ENCODE measurements around the gene ABI1. TPM values are rescaled to one million over a fixed set of nuclear protein-coding genes. Genes with fewer than 3 reads are reported as not detected.

Gene ABI1
- total RNA-seq, 2 experiments from 2014 or later, result 62.4 to 76.9 TPM

DNA sequence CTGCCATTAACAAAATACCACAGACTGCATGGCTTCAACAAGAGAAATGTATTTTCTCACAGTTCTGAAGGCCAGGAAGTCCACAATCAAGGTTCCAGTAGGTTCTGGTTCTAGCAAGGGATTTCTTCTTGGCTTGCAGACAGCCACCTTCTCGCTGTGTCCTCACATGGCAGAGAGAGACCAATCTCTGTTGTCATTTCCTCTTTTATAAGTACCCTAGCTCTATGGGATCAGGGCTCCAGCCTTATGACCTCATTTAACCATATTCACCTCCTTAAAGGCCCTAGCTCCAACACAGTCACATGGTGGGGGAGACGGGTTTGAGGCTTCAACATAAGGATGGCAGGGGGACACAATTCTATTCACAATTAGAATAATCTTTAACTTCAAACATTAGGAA, 23.6 kb downstream of the ABI1 start:
- DNase-seq (ENCODE audit: low spot score), result no peak
- CTCF ChIA-PET (ENCODE audit: unreplicated experiment), result no interaction called here

DNA sequence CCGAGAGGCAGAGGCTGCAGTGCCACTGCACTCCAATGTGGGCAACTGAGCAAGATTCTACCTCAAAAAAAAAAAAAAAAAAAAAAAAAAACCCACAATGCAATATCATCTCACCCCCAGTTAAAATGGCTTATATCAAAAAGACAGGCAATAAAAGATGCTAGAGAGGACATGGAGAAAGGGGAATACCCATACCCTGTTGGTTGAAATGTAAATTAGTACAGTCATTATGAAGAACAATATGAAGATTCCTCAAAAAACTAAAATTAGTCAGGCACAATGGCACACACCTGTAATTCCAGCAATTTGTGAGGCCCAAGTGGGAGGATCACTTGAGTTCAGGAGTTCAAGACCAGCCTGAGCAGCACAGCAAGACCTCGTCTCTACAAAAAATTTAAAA, 25.7 kb downstream of the ABI1 start:
- peaks cover 100% of the 10 kb centered on the region for H3K79me2 ChIP-seq (ENCODE audit: insufficient read depth, low read depth, low read length)
- no peak for DNase-seq (ENCODE audit: low spot score)
- no peak for TF ChIP-seq EZH2phosphoT487 (IDR thresholded peaks at IDR 0.05; ENCODE audit: borderline replicate concordance, low read depth, low read length)
- TF ChIP-seq, protein P1, sequence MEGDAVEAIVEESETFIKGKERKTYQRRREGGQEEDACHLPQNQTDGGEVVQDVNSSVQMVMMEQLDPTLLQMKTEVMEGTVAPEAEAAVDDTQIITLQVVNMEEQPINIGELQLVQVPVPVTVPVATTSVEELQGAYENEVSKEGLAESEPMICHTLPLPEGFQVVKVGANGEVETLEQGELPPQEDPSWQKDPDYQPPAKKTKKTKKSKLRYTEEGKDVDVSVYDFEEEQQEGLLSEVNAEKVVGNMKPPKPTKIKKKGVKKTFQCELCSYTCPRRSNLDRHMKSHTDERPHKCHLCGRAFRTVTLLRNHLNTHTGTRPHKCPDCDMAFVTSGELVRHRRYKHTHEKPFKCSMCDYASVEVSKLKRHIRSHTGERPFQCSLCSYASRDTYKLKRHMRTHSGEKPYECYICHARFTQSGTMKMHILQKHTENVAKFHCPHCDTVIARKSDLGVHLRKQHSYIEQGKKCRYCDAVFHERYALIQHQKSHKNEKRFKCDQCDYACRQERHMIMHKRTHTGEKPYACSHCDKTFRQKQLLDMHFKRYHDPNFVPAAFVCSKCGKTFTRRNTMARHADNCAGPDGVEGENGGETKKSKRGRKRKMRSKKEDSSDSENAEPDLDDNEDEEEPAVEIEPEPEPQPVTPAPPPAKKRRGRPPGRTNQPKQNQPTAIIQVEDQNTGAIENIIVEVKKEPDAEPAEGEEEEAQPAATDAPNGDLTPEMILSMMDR (conservative IDR thresholded peaks at IDR 0.05; ENCODE audit: low read length), result no peak
- no peak overlapping the region for H2AFZ ChIP-seq (ENCODE audit: low read length)
- peaks cover 28% of the 10 kb centered on the region; the same call in 1 of the 2 replicates for H3K9me3 ChIP-seq (ENCODE audit: low read length)
- H3K9me2 ChIP-seq (ENCODE audit: insufficient read depth, low read length), result no peaks in the 10 kb centered on the region
- peaks cover 4% of the 10 kb centered on the region for H3K4me1 ChIP-seq (ENCODE audit: insufficient read depth, low read length, poor library complexity, severe bottlenecking)
- H3K27ac ChIP-seq (ENCODE audit: low read depth, low read length, poor library complexity, severe bottlenecking), result no peak overlapping the region
- no peak overlapping the region for H3K4me3 ChIP-seq (ENCODE audit: low read depth, low read length, poor library complexity, severe bottlenecking)
- intact Hi-C loops (cut with micrococcal nuclease; ENCODE audit: unreplicated experiment), result no loop called here
- ChIA-PET CTCF (ENCODE audit: unreplicated experiment) (no interaction called here), POLR2A (interaction anchor here (0.6 to 1.5 kb wide), 4 partner anchors 15 to 113 kb away, joined by 3 to 5 read pairs (median 4); no protein-coding TSS in a partner anchor)
- peaks cover 81% of the 10 kb centered on the region for H3K36me3 ChIP-seq (ENCODE audit: insufficient read depth, low read length)
- no peak overlapping the region for H3K4me2 ChIP-seq (ENCODE audit: low read length)
- peaks cover 4% of the 10 kb centered on the region for H4K20me1 ChIP-seq (ENCODE audit: insufficient read depth, low read length)
- no TSS peak for BruUV-seq (replicated peaks)

More for the DNA sequence above, 23.6 kb downstream of the ABI1 start:
- Histone ChIP-seq H3K36me3 (ENCODE audit: insufficient read depth, low read length) (peaks cover 78% of the 10 kb centered on the region), H3K79me2 (ENCODE audit: insufficient read depth, low read depth, low read length) (peaks cover 100% of the 10 kb centered on the region), H3K4me2 (ENCODE audit: low read length) (no peak overlapping the region), H3K4me1 (ENCODE audit: insufficient read depth, low read length, poor library complexity, severe bottlenecking) (peaks cover 16% of the 10 kb centered on the region), H3K4me3 (ENCODE audit: low read depth, low read length, poor library complexity, severe bottlenecking) (no peak overlapping the region), H4K20me1 (ENCODE audit: insufficient read depth, low read length) (no peaks in the 10 kb centered on the region), H3K9me3 (ENCODE audit: low read length) (peaks cover 23% of the 10 kb centered on the region; the same call in 1 of the 2 replicates), H3K9me2 (ENCODE audit: insufficient read depth, low read length) (no peaks in the 10 kb centered on the region), H2AFZ (ENCODE audit: low read length) (no peak overlapping the region), H3K27ac (ENCODE audit: low read depth, low read length, poor library complexity, severe bottlenecking) (no peak overlapping the region)
- intact Hi-C loops (cut with micrococcal nuclease; ENCODE audit: unreplicated experiment), result no loop called here
- TF ChIP-seq, protein P1 (conservative IDR thresholded peaks at IDR 0.05; ENCODE audit: low read length), result no peak
- TF ChIP-seq EZH2phosphoT487 (IDR thresholded peaks at IDR 0.05; ENCODE audit: borderline replicate concordance, low read depth, low read length), result no peak
- no TSS peak for BruUV-seq (replicated peaks)
- POLR2A ChIA-PET, result interaction anchor here (0.6 to 1.9 kb wide), 7 partner anchors 11 to 47 kb away, joined by 3 to 9 read pairs (median 3); no protein-coding TSS in a partner anchor

DNA sequence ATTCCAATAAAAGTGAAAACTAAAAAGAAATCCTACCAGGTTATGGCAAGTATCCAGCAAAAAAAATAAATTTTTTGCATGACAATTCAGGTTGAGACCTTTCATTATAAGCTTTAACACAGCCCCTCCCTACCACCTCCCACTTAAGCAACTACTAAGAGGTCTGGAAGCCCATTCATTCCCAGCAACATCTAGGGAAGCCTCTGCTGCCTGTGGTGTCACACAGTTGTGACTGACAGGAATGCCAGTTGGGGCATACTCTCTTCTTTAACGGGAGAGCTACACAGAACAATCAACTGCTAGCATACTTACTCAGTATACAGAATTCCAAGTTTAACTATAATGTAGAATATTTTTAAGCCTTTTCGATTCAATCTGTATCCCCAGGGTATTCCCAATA, 27.8 kb downstream of the ABI1 start:
- Histone ChIP-seq H3K27ac (ENCODE audit: low read depth, low read length, poor library complexity, severe bottlenecking) (no peak overlapping the region), H4K20me1 (ENCODE audit: insufficient read depth, low read length) (peaks cover 9% of the 10 kb centered on the region), H3K9me3 (ENCODE audit: low read length) (peaks cover 25% of the 10 kb centered on the region; the same call in 1 of the 2 replicates), H2AFZ (ENCODE audit: low read length) (no peak overlapping the region), H3K9me2 (ENCODE audit: insufficient read depth, low read length) (no peaks in the 10 kb centered on the region), H3K4me3 (ENCODE audit: low read depth, low read length, poor library complexity, severe bottlenecking) (no peak overlapping the region), H3K4me1 (ENCODE audit: insufficient read depth, low read length, poor library complexity, severe bottlenecking) (peaks cover 8% of the 10 kb centered on the region), H3K36me3 (ENCODE audit: insufficient read depth, low read length) (peaks cover 66% of the 10 kb centered on the region), H3K4me2 (ENCODE audit: low read length) (no peak overlapping the region), H3K79me2 (ENCODE audit: insufficient read depth, low read depth, low read length) (peaks cover 100% of the 10 kb centered on the region)
- ChIA-PET CTCF (ENCODE audit: unreplicated experiment) (no interaction called here), POLR2A (interaction anchor here (0.5 to 2.5 kb wide), 6 partner anchors 12 to 51 kb away, joined by 3 to 12 read pairs (median 5); no protein-coding TSS in a partner anchor)
- TF ChIP-seq, protein P1 (conservative IDR thresholded peaks at IDR 0.05; ENCODE audit: low read length), result no peak
- TF ChIP-seq EZH2phosphoT487 (IDR thresholded peaks at IDR 0.05; ENCODE audit: borderline replicate concordance, low read depth, low read length), result no peak
- intact Hi-C loops (cut with micrococcal nuclease; ENCODE audit: unreplicated experiment), result no loop called here
- BruUV-seq (replicated peaks), result no TSS peak
- no peak for DNase-seq (ENCODE audit: low spot score)

Measured in OCI-LY7 (cell line).